Brain microvascular endothelial cell (primary cell): Measurements from ENCODE around the gene FNBP1.

ENCODE experiments used
- DNase-seq: peaks from one replicate; pipeline ENCODE4 v3.0.0-alpha.2; 2020
- H3K27ac ChIP-seq: fragments of 250-450 bp; sonication (Bioruptor Pico); 2 replicates; pipeline ENCODE4 v1.5.1; 2020; ENCODE audit warnings: mild to moderate bottlenecking, moderate library complexity
- H3K27me3 ChIP-seq: fragments of 250-450 bp; sonication (Bioruptor Pico); replicated peaks from 2 replicates; pipeline ENCODE4 v1.5.1; 2020; ENCODE audit warnings: mild to moderate bottlenecking
- H3K36me3 ChIP-seq: fragments of 250-450 bp; sonication (Bioruptor Pico); replicated peaks from 2 replicates; pipeline ENCODE4 v1.5.1; 2020; ENCODE audit warnings: mild to moderate bottlenecking
- H3K4me3 ChIP-seq: 2 replicates; pipeline ENCODE4 v1.5.1; 2011; ENCODE audit warnings: low read depth, mild to moderate bottlenecking, control low read depth, low read length, moderate library complexity
- CTCF ChIP-seq: IDR thresholded peaks from 2 replicates; pipeline ENCODE4 v1.5.1; 2011; ENCODE audit warnings: low read depth, mild to moderate bottlenecking, moderate library complexity, low read length, control low read depth, inconsistent platforms; ENCODE audit errors: missing control alignments
- in situ Hi-C: cut with HindIII; loops from 2 replicates; pipeline ENCODE4 v1.10.0; 2017; ENCODE audit warnings: low sequenced_read_pairs, low pct_ligation_motif_present

FNBP1 gene

GRCh38 chr9:130034570-130034969 lies 8.4 kb downstream of the FNBP1 start:
- Histone ChIP-seq H3K4me3 (no peak overlapping the region), H3K27ac (no peak overlapping the region), H3K27me3 (no peaks in the 10 kb centered on the region), H3K36me3 (no peaks in the 10 kb centered on the region)
- in situ Hi-C loops: no loop called here
- peak; percentile 73 for DNase-seq
- no peak for TF ChIP-seq CTCF

GRCh38 chr9:130030651-130031127 lies 12.3 kb downstream of the FNBP1 start:
- DNase-seq: no peak
- Histone ChIP-seq H3K4me3 (no peak overlapping the region), H3K36me3 (no peaks in the 10 kb centered on the region), H3K27ac (no peak overlapping the region), H3K27me3 (no peaks in the 10 kb centered on the region)
- no peak for TF ChIP-seq CTCF
- in situ Hi-C loops: no loop called here

- DNase-seq: no peak
- TF ChIP-seq CTCF: no peak
- H3K36me3 ChIP-seq: no peaks in the 10 kb centered on the region
- in situ Hi-C loops: no loop called here
- H3K27ac ChIP-seq: no peak overlapping the region
- H3K4me3 ChIP-seq: no peak overlapping the region
- no peaks in the 10 kb centered on the region for H3K27me3 ChIP-seq
These were observed 13.6 kb downstream of the FNBP1 start for GRCh38 chr9:130029223-130029973.

GRCh38 chr9:130028493-130029222 lies 14.3 kb downstream of the FNBP1 start:
- Histone ChIP-seq H3K4me3 (no peak overlapping the region), H3K27me3 (no peaks in the 10 kb centered on the region), H3K36me3 (no peaks in the 10 kb centered on the region), H3K27ac (no peak overlapping the region)
- in situ Hi-C loops: no loop called here
- no peak for DNase-seq
- TF ChIP-seq CTCF: no peak

- H3K27ac ChIP-seq: no peak overlapping the region
- no peak for TF ChIP-seq CTCF
- no peak for DNase-seq
- H3K27me3 ChIP-seq: no peaks in the 10 kb centered on the region
- in situ Hi-C loops: no loop called here
- H3K36me3 ChIP-seq: no peaks in the 10 kb centered on the region
- no peak overlapping the region for H3K4me3 ChIP-seq
These were observed 15.2 kb downstream of the FNBP1 start for GRCh38 chr9:130027533-130028365.
